Measurements from ENCODE around the gene IRAK2. TPM values are rescaled to one million over a fixed set of nuclear protein-coding genes. Genes with fewer than 3 reads are reported as not detected.

IRAK2 gene
- total and polyA plus RNA-seq, 2 experiments from 2014 or later = 2.5 to 3.7 TPM

- 92% methylated on average over 5 of the region's 5 CpGs for WGBS (ENCODE audit: low lambda C conversion rate, missing lambda C conversion rate)
- H2AFZ ChIP-seq = no peak overlapping the region
- H3K27ac ChIP-seq = no peak overlapping the region
- H4K20me1 ChIP-seq (ENCODE audit: insufficient read depth, poor library complexity, severe bottlenecking) = no peaks in the 10 kb centered on the region
- H3K4me2 ChIP-seq = no peak overlapping the region
- no peak for TF ChIP-seq EZH2 (IDR thresholded peaks at IDR 0.05; ENCODE audit: borderline replicate concordance)
- TF ChIP-seq EZH2phosphoT487 (IDR thresholded peaks at IDR 0.05; ENCODE audit: low read depth, severe bottlenecking, unreplicated experiment) = no peak
- no peak for TF ChIP-seq CTCF (IDR thresholded peaks at IDR 0.05; ENCODE audit: poor library complexity)
- no peaks in the 10 kb centered on the region for H3K79me2 ChIP-seq
- H3K36me3 ChIP-seq (replicated peaks; ENCODE audit: insufficient read depth, low read depth) = no peaks in the 10 kb centered on the region
- H3K4me1 ChIP-seq (ENCODE audit: insufficient read depth) = no peaks in the 10 kb centered on the region
- H3K4me3 ChIP-seq = no peak overlapping the region
- H3K9me3 ChIP-seq (ENCODE audit: low read depth) = no peaks in the 10 kb centered on the region
- no peak for DNase-seq (ENCODE audit: low spot score)
- H3K9me2 ChIP-seq (replicated peaks; ENCODE audit: insufficient read depth) = no peaks in the 10 kb centered on the region
- H3K27me3 ChIP-seq = no peaks in the 10 kb centered on the region
Measured at GRCh38 chr3:10182950-10183349, 18.2 kb downstream of the IRAK2 start.

GRCh38 chr3:10184250-10184649 is 19.5 kb downstream of the IRAK2 start:
- H3K4me2 ChIP-seq = no peak overlapping the region
- no peaks in the 10 kb centered on the region for H3K27me3 ChIP-seq
- H3K9me2 ChIP-seq (replicated peaks; ENCODE audit: insufficient read depth) = no peaks in the 10 kb centered on the region
- no peak overlapping the region for H3K27ac ChIP-seq
- no peaks in the 10 kb centered on the region for H3K79me2 ChIP-seq
- no peak for DNase-seq (ENCODE audit: low spot score)
- no peaks in the 10 kb centered on the region for H3K4me1 ChIP-seq (ENCODE audit: insufficient read depth)
- no peak overlapping the region for H2AFZ ChIP-seq
- TF ChIP-seq CTCF (IDR thresholded peaks at IDR 0.05; ENCODE audit: poor library complexity) (no peak), EZH2phosphoT487 (IDR thresholded peaks at IDR 0.05; ENCODE audit: low read depth, severe bottlenecking, unreplicated experiment) (no peak), EZH2 (IDR thresholded peaks at IDR 0.05; ENCODE audit: borderline replicate concordance) (no peak)
- H3K4me3 ChIP-seq = no peak overlapping the region
- WGBS (ENCODE audit: low lambda C conversion rate, missing lambda C conversion rate) = 52% methylated on average over 2 of the region's 2 CpGs
- no peaks in the 10 kb centered on the region for H3K9me3 ChIP-seq (ENCODE audit: low read depth)
- H3K36me3 ChIP-seq (replicated peaks; ENCODE audit: insufficient read depth, low read depth) = no peaks in the 10 kb centered on the region
- H4K20me1 ChIP-seq (ENCODE audit: insufficient read depth, poor library complexity, severe bottlenecking) = no peaks in the 10 kb centered on the region

GRCh38 chr3:10185804-10186762 is 21.4 kb downstream of the IRAK2 start:
- Histone ChIP-seq H2AFZ (no peak overlapping the region), H3K27me3 (no peaks in the 10 kb centered on the region), H3K36me3 (replicated peaks; ENCODE audit: insufficient read depth, low read depth) (no peaks in the 10 kb centered on the region), H3K27ac (no peak overlapping the region), H3K79me2 (no peaks in the 10 kb centered on the region), H3K9me2 (replicated peaks; ENCODE audit: insufficient read depth) (no peaks in the 10 kb centered on the region), H3K4me2 (no peak overlapping the region), H3K4me1 (ENCODE audit: insufficient read depth) (peaks cover 3% of the 10 kb centered on the region), H3K4me3 (no peak overlapping the region), H3K9me3 (ENCODE audit: low read depth) (no peaks in the 10 kb centered on the region), H4K20me1 (ENCODE audit: insufficient read depth, poor library complexity, severe bottlenecking) (no peaks in the 10 kb centered on the region)
- WGBS (ENCODE audit: low lambda C conversion rate, missing lambda C conversion rate) = 76% methylated on average over 12 of the region's 12 CpGs
- TF ChIP-seq CTCF (IDR thresholded peaks at IDR 0.05; ENCODE audit: poor library complexity) (no peak), EZH2 (IDR thresholded peaks at IDR 0.05; ENCODE audit: borderline replicate concordance) (no peak), EZH2phosphoT487 (IDR thresholded peaks at IDR 0.05; ENCODE audit: low read depth, severe bottlenecking, unreplicated experiment) (no peak)
- no peak for DNase-seq (ENCODE audit: low spot score)
